RWPE2 (cell line): ENCODE measurements around the gene DPF3.

Experiments
- ATAC-seq: fragments of 200-7000 bp; cut with Tn5 transposase; 3 replicates; pipeline ENCODE4 v1.9.1; 2021; ENCODE audit warnings: low read depth
- DNase-seq: peaks from one replicate; pipeline ENCODE4 v3.0.0-alpha.2; 2020; ENCODE audit warnings: low spot score
- H3K27ac ChIP-seq: fragments of 450-650 bp; 2 replicates; pipeline ENCODE4 v1.5.1; 2017; ENCODE audit warnings: mild to moderate bottlenecking; ENCODE audit not compliant: poor library complexity, severe bottlenecking
- H3K27me3 ChIP-seq: fragments of 250-450 bp; sonication (Bioruptor Pico); 2 replicates; pipeline ENCODE4 v1.5.1; 2021; ENCODE audit warnings: mild to moderate bottlenecking, moderate library complexity; ENCODE audit not compliant: insufficient read depth, poor library complexity, severe bottlenecking
- H3K36me3 ChIP-seq: fragments of 250-450 bp; sonication (Bioruptor Pico); 2 replicates; pipeline ENCODE4 v1.5.1; 2020; ENCODE audit warnings: low read depth, mild to moderate bottlenecking, moderate library complexity
- H3K4me1 ChIP-seq: fragments of 250-450 bp; sonication (Bioruptor Pico); 2 replicates; pipeline ENCODE4 v1.5.1; 2021; ENCODE audit warnings: mild to moderate bottlenecking, moderate library complexity; ENCODE audit not compliant: insufficient read depth, poor library complexity, severe bottlenecking
- H3K4me3 ChIP-seq: fragments of 250-450 bp; sonication (Bioruptor Pico); 2 replicates; pipeline ENCODE4 v1.5.1; 2021; ENCODE audit warnings: mild to moderate bottlenecking, moderate library complexity; ENCODE audit not compliant: severe bottlenecking
- H3K9me3 ChIP-seq: fragments of 250-450 bp; sonication (Bioruptor Pico); 2 replicates; pipeline ENCODE4 v1.5.1; 2021; ENCODE audit warnings: mild to moderate bottlenecking, moderate library complexity; ENCODE audit not compliant: severe bottlenecking
- TF ChIP-seq, protein P1 (sequence below): fragments of 450-650 bp; IDR thresholded peaks from one replicate; pipeline ENCODE4 v1.5.1; 2017; ENCODE audit warnings: mild to moderate bottlenecking, moderate library complexity; ENCODE audit not compliant: poor library complexity, severe bottlenecking

DPF3 gene

DNA sequence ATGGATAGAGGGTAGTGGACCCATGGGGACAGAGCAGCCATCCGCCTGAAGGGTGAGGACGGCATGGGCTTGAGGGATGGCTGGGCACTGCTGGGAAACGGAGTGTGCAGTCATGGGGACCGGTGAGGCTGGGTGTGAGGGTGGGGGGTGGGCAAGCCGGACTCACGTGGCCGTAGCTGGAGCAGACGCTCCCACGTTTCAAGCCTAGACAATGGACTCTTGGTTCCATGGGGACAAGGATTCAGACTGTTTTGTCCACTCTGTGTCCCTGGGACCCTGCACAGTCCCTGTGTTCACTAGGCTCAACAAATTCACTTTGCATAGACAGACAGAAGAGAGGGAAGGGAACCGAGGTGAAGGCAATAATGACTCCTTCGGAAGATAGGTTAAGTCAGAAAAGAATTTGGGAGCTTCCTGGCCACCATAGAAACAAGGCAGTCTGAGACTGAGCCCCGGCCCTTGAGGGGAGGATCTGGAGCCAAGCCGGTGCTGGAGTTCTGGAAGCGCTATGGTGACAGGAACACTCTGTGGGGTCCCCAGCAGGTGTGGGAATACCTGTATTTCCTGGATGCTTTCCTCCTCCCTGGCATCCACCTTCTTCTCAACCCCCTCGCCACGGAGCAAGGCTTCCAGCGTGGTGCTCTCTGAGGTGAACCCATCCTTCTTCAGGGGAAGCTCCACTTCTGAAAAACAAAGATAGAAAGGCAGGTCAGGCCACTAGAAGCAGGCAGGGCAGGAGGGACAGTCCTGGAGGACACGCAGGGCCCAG, 162.5 kb downstream of the DPF3 start:
- Histone ChIP-seq H3K36me3 (no peaks in the 10 kb centered on the region), H3K27ac (no peak overlapping the region), H3K4me1 (no peaks in the 10 kb centered on the region), H3K9me3 (no peaks in the 10 kb centered on the region), H3K27me3 (peaks cover 7% of the 10 kb centered on the region), H3K4me3 (no peak overlapping the region)
- DNase-seq: no peak
- TF ChIP-seq, protein P1, sequence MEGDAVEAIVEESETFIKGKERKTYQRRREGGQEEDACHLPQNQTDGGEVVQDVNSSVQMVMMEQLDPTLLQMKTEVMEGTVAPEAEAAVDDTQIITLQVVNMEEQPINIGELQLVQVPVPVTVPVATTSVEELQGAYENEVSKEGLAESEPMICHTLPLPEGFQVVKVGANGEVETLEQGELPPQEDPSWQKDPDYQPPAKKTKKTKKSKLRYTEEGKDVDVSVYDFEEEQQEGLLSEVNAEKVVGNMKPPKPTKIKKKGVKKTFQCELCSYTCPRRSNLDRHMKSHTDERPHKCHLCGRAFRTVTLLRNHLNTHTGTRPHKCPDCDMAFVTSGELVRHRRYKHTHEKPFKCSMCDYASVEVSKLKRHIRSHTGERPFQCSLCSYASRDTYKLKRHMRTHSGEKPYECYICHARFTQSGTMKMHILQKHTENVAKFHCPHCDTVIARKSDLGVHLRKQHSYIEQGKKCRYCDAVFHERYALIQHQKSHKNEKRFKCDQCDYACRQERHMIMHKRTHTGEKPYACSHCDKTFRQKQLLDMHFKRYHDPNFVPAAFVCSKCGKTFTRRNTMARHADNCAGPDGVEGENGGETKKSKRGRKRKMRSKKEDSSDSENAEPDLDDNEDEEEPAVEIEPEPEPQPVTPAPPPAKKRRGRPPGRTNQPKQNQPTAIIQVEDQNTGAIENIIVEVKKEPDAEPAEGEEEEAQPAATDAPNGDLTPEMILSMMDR: no peak
- no peak for ATAC-seq

DNA sequence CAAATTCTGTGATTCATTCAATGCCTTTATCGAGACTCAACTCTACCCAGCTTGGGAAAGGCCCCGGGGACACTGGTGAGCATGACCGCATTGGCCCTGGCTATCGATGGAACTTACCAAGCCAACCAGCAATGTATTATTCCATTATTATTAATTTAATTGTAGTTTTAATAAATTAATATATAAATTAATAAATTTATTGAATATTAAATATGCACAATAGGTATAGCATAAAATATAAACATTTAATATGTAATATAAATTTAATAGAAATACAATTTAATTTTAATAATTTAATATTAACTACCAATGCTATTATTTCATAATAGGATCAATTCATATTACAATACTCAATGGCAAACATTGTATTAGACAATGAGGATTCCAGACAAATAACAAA, 163.4 kb downstream of the DPF3 start:
- H3K4me3 ChIP-seq: no peak overlapping the region
- ATAC-seq (no peak), DNase-seq (no peak)
- no peaks in the 10 kb centered on the region for H3K9me3 ChIP-seq
- no peaks in the 10 kb centered on the region for H3K36me3 ChIP-seq
- H3K27me3 ChIP-seq: peaks cover 7% of the 10 kb centered on the region
- H3K27ac ChIP-seq: no peak overlapping the region
- TF ChIP-seq, protein P1: no peak
- no peaks in the 10 kb centered on the region for H3K4me1 ChIP-seq

DNA sequence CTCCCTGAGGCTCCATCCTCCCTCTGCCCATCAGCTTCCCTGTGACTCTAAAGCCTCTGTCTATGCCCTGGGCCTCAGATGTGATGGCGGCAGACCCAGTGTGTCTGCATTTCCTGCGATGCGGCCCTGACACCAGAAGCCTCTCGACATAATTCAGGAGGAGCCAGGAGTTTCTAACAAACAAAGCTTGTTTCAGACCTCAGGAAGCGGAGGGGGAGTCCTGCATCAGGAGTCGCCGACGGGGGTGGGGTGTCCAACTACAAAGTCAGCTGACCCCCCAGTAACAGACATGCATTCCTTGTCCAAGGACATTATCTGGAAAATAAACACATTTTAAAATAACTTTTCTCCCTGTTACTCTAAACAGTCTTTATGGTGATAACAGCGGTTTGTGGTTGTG, 167.5 kb downstream of the DPF3 start:
- no peak overlapping the region for H3K4me3 ChIP-seq
- H3K9me3 ChIP-seq: no peaks in the 10 kb centered on the region
- ATAC-seq: no peak
- no peaks in the 10 kb centered on the region for H3K36me3 ChIP-seq
- H3K4me1 ChIP-seq: no peaks in the 10 kb centered on the region
- no peaks in the 10 kb centered on the region for H3K27me3 ChIP-seq
- no peak for DNase-seq
- TF ChIP-seq, protein P1: no peak
- no peak overlapping the region for H3K27ac ChIP-seq

DNA sequence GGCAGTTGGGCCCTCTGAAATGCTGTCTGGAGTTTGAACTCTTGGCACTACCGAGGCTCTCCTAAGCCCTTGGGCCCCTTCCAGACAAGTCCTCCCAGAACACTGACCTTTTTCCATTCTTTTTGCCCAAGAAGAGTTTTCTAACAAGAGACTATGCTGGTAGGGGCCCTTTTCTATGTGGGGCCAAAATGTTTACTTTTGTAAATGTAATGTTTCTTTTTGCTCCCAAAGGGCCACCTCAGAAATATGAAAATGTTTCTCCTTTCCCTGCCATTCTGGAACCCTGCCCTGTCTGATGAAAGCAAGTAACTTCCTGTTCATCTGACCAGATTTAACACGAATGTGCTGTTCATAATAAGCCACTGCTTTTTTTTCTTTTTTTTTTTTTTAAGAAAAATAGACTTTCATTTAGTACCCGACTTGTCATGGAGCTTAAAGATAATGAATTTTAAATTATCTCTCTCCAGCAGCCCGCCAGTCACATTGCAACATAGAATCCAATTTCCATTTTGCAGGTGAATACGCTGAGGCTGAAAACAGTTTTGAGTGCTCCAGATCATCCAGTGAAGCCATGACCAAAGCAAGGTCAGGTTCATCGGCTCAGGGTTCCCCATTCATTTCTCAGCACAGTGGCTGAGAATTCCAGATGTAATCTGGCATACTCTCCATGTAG, 169.9 kb downstream of the DPF3 start:
- DNase-seq (no peak), ATAC-seq (no peak)
- no peaks in the 10 kb centered on the region for H3K36me3 ChIP-seq
- TF ChIP-seq, protein P1: no peak
- no peak overlapping the region for H3K4me3 ChIP-seq
- H3K9me3 ChIP-seq: no peaks in the 10 kb centered on the region
- no peak overlapping the region for H3K27ac ChIP-seq
- H3K4me1 ChIP-seq: no peaks in the 10 kb centered on the region
- H3K27me3 ChIP-seq: no peaks in the 10 kb centered on the region
